SK-N-MC (cell line): Measurements from ENCODE around the gene MACROD2.
"Not testable (repeated sequence)": the region's sequence is repeated elsewhere in the genome, so short reads cannot be mapped to it uniquely, and the experiment has no call there.

ENCODE experiments used
- EZH2 ChIP-seq: fragments of 200-600 bp; sonication (generic); IDR thresholded peaks from one replicate; pipeline ENCODE4 v1.6.1; 2017; ENCODE audit warnings: antibody characterized with exemption
- POLR2AphosphoS5 ChIP-seq: IDR thresholded peaks from 2 replicates; pipeline ENCODE4 v1.6.1; 2012; ENCODE audit warnings: mild to moderate bottlenecking, low read depth, low read length, borderline replicate concordance

GRCh38 chr20:14467104-14467827 is 471.9 kb downstream of the MACROD2 start:
- TF ChIP-seq EZH2, POLR2AphosphoS5: not testable (repeated sequence)
